Lower leg skin (tissue), 4 donors: ENCODE results near the gene APOL4. TPM values are rescaled to one million over a fixed set of nuclear protein-coding genes. Genes with fewer than 3 reads are reported as not detected.
"Not testable (repeated sequence)": the region's sequence is repeated elsewhere in the genome, so short reads cannot be mapped to it uniquely, and the experiment has no call there.

Source experiments
- DNase-seq, 2 donors: peaks; one replicate each; pipeline ENCODE4 v3.0.0-alpha.2; 2019; ENCODE audit warnings: low spot score in 2 of 2
- H3K4me3 ChIP-seq: fragments of 200-600 bp; sonication (generic); 2 replicates; pipeline ENCODE4 v1.5.1; 2017; ENCODE audit warnings: mild to moderate bottlenecking, low read depth; ENCODE audit not compliant: poor library complexity, severe bottlenecking
- CTCF ChIP-seq, 3 donors: fragments of 450-650 bp; IDR thresholded peaks; one replicate each; pipeline ENCODE4 v1.5.1; 2016; ENCODE audit warnings: antibody characterized with exemption in 3 of 3, mild to moderate bottlenecking in 3 of 3, moderate library complexity in 2 of 3
- POLR2A ChIP-seq, 2 donors: fragments of 450-650 bp; IDR thresholded peaks; one replicate each; pipeline ENCODE4 v1.6.1; 2016 to 2017; ENCODE audit warnings: antibody characterized with exemption in 2 of 2, mild to moderate bottlenecking in 1 of 2, moderate library complexity in 1 of 2
- WGBS, 2 donors: methylation state at CpG; one replicate each; pipeline ENCODE4 v1.1.5; 2018; 5-methylcytosine and 5-hydroxymethylcytosine counted together
- intact Hi-C: fragments of 100-400 bp; cut with DNase I; formaldehyde crosslinking; loops from one replicate; pipeline ENCODE4 v1.15.0; 2023; ENCODE audit warnings: low total_unique reads
- total RNA-seq, 4 donors: library from RNA; depleted of rRNA; stranded (reverse); fragments of >200 nt; gene quantifications; one replicate each; pipeline ENCODE4 v1.1.0, GENCODE V29; 2016

APOL4 gene
- total RNA-seq, 4 donors from 2014 or later: 3.3 to 5.4 (median 4.1) TPM

GRCh38 chr22:36208162-36208765, 6.7 kb upstream of the APOL4 start:
- H3K4me3 ChIP-seq: no peak overlapping the region
- no peak for DNase-seq
- intact Hi-C loops: no loop called here
- WGBS, 2 donors: 8 to 13% methylated on average over 1 of the region's 1 CpG
- TF ChIP-seq CTCF (IDR thresholded peaks at IDR 0.05) (no peak), POLR2A (IDR thresholded peaks at IDR 0.05) (no peak)

GRCh38 chr22:36206255-36206654, 4.6 kb upstream of the APOL4 start:
- intact Hi-C loops: no loop called here
- 83 to 91% methylated on average over 1 of the region's 1 CpG for WGBS, 2 donors
- H3K4me3 ChIP-seq: no peak overlapping the region
- DNase-seq: no peak
- no peak for TF ChIP-seq CTCF (IDR thresholded peaks at IDR 0.05)
- TF ChIP-seq POLR2A (IDR thresholded peaks at IDR 0.05): no peak

GRCh38 chr22:36205573-36205972, 4.0 kb upstream of the APOL4 start:
- DNase-seq, H3K4me3 ChIP-seq, intact Hi-C loops: not testable (repeated sequence)
- 91 to 95% methylated on average over 5 of the region's 5 CpGs for WGBS, 2 donors

- TF ChIP-seq POLR2A (IDR thresholded peaks at IDR 0.05) (no peak), CTCF (IDR thresholded peaks at IDR 0.05) (no peak)
- DNase-seq: no peak
- WGBS, 2 donors: 76 to 81% methylated on average over 6 of the region's 6 CpGs
- intact Hi-C loops: no loop called here
- H3K4me3 ChIP-seq: no peak overlapping the region
Observed at GRCh38 chr22:36204632-36205015, 3.0 kb upstream of the APOL4 start.

- H3K4me3 ChIP-seq: no peak overlapping the region
Observed at GRCh38 chr22:36204001-36204631, 2.5 kb upstream of the APOL4 start.

GRCh38 chr22:36203441-36203840, 1.8 kb upstream of the APOL4 start:
- H3K4me3 ChIP-seq, DNase-seq, intact Hi-C loops: not testable (repeated sequence)
- 50 to 59% methylated on average over 7 of the region's 7 CpGs for WGBS, 2 donors

More at GRCh38 chr22:36204001-36204631, 2.5 kb upstream of the APOL4 start:
- intact Hi-C loops: no loop called here
- DNase-seq: no peak
- 78 to 80% methylated on average over 8 of the region's 8 CpGs for WGBS, 2 donors
- TF ChIP-seq CTCF (IDR thresholded peaks at IDR 0.05) (no peak), POLR2A (IDR thresholded peaks at IDR 0.05) (no peak)

- intact Hi-C loops, H3K4me3 ChIP-seq, DNase-seq: not testable (repeated sequence)
- 35 to 50% methylated on average over 8 of the region's 8 CpGs for WGBS, 2 donors
Observed at GRCh38 chr22:36202906-36203305, 1.3 kb upstream of the APOL4 start.

- DNase-seq, intact Hi-C loops, H3K4me3 ChIP-seq: not testable (repeated sequence)
- WGBS, 2 donors: 63% methylated on average over 1 of the region's 5 CpGs; no CpG with 5 or more reads in 1 of the 2 donors
Observed at GRCh38 chr22:36201025-36201424, 584 bp downstream of the APOL4 start.
